IPS DF 19.7 (cell line): Measurements from ENCODE around the gene DAPK3.
"Not testable (repeated sequence)": the region's sequence is repeated elsewhere in the genome, so short reads cannot be mapped to it uniquely, and the experiment has no call there.

Source experiments
- DNase-seq: peaks from one replicate; pipeline ENCODE4 v3.0.0-alpha.2; 2013; ENCODE audit warnings: low read depth, low spot score

DAPK3 gene

GRCh38 chr19:4005436-4005835, 34.5 kb upstream of the DAPK3 start:
- not testable (repeated sequence) for DNase-seq

DNA sequence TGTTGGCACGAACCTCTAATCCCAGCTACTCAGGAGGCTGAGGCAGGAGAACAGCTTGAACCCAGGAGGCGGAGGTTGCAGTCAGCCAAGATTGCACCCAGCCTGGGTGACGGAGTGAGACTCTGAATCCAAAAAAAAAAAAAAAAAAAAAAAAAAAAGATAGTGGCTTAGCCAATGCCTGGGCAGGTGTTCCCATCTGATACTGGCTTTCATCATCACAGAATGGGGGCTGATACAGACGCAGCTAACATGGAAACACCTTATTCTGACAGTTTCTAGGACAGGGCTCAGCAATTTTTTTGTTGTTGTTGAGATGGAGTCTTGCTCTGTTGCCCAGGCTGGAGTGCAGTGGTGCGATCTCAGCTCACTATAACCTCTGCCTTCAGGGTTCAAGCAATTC, 29.9 kb upstream of the DAPK3 start:
- not testable (repeated sequence) for DNase-seq

DNA sequence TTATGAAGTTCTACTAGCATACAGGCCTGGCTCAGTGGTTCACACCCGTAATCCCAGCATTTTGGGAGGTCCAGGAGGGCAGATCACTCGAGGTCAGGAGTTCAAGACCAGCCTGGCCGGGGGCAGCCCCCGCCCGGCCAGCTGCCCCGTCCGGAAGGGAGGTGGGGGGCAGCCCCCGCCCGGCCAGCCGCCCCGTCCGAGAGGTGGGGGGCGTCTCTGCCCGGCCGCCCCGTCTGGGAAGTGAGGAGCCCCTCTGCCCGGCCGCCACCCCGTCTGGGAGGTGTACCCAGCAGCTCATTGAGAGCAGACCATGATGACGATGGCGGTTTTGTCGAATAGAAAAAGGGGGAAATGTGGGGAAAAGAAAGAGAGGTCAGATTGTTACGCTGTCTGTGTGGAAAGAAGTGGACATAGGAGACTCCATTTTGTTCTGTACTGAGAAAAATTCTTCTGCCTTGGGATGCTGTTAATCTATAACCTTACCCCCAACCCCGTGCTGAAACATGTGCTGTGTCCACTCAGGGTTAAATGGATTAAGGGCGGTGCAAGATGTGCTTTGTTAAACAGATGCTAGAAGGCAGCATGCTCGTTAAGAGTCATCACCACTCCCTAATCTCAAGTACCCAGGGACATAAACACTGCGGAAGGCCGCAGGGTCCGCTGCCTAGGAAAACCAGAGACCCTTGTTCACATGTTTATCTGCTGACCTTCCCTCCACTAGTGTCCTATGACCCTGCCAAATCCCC, 27.9 kb upstream of the DAPK3 start:
- DNase-seq, result not testable (repeated sequence)

DNA sequence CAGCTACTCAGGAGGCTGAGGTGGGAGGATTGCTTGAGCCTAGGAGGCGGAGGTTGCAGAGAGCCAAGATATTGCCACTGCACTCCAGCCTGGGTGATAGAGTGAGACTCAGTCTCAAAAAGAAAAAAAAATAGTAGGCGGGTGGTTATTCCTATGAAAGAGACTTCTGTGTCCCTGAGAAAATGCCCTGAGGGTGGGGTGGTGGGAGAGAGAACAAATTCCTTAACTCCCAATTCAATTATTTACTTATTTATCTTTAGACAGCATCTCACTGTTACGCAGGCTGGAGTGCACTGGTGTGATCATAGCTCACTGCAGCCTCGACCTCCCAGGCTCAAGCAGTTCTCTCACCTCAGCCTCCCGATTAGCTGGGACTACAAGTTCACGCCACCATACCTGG, 24.7 kb upstream of the DAPK3 start:
- no peak for DNase-seq

- no peak for DNase-seq
Measured at GRCh38 chr19:3990815-3991117, 19.9 kb upstream of the DAPK3 start.

- no peak for DNase-seq
Measured at GRCh38 chr19:3987619-3988371, 16.9 kb upstream of the DAPK3 start.

DNA sequence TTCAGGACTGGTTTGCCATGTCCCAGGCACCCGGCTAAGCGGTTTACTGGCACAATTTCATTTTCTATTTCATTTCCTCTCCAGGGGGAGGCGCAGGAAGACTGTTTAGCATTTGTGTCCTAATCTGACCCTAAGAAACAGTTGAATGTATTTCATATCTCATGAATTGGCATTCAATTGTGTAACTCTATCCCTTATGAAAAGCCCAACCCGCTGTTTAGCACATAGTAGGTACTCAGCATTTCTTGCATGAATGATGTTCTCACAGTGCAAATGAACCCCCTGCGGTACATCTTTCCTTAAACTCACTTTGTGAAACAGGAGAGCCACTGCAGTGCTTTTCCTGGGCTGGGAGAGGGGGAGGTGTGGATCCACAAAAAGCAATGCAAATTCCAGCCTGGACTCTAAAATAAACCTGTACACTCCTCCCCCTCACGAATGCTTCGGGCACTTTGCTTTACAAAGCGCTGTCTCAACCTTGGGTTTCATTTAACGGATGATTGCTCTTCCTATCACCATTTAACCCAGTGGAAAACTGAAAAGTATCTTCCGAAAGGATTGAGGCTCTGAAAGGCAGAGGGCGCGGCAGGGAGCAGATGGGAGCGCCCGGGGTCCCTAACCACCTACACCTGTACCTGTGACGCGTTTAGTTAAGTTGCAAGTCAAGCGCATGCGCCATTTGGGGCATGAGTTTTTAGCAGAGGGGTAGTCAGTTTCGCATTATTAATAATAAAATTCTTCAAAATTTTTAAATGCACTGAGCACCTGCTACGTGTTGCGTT, 15.6 kb upstream of the DAPK3 start:
- no peak for DNase-seq

DNA sequence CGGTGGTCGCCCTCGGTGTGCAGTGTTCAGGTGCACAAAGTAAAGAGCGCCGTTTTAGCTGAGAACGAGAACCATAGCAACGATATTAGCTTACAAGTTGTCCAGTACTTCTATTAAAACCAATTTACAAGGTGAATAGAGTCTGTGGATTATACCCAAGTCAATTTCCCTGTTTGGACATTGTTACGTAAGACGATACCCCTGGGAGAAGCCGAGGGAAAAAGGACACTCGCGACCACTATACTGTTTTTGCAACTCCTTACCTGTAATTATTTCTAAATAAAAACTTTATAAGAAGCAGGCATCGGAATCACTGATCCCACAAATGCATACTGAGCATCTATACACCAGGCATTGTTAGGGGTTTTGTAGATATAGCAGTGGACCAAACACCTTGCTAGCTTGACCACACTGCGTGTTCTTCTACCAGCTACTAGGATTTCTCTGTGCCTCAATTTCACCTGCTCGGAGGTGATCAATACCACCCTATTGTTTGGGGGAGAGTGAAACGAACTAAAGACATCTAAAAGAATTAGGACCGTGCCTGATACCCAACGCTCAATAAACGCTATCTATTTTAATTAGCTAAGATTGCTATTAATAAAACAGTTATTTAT, 14.9 kb upstream of the DAPK3 start:
- DNase-seq, result no peak

- DNase-seq, result no peak
Measured at GRCh38 chr19:3984908-3985642, 14.2 kb upstream of the DAPK3 start, which contains the start of gene EEF2. Gene EEF2, minus strand, starts transcription at chr19:3985463. Its CDS starts 83 bp downstream, at chr19:3985380.

GRCh38 chr19:3984584-3984907, 13.6 kb upstream of the DAPK3 start:
- no peak for DNase-seq

GRCh38 chr19:3983936-3984583, 13.2 kb upstream of the DAPK3 start:
- DNase-seq, result no peak

- DNase-seq, result no peak
Measured at GRCh38 chr19:3983542-3983914, 12.6 kb upstream of the DAPK3 start.

DNA sequence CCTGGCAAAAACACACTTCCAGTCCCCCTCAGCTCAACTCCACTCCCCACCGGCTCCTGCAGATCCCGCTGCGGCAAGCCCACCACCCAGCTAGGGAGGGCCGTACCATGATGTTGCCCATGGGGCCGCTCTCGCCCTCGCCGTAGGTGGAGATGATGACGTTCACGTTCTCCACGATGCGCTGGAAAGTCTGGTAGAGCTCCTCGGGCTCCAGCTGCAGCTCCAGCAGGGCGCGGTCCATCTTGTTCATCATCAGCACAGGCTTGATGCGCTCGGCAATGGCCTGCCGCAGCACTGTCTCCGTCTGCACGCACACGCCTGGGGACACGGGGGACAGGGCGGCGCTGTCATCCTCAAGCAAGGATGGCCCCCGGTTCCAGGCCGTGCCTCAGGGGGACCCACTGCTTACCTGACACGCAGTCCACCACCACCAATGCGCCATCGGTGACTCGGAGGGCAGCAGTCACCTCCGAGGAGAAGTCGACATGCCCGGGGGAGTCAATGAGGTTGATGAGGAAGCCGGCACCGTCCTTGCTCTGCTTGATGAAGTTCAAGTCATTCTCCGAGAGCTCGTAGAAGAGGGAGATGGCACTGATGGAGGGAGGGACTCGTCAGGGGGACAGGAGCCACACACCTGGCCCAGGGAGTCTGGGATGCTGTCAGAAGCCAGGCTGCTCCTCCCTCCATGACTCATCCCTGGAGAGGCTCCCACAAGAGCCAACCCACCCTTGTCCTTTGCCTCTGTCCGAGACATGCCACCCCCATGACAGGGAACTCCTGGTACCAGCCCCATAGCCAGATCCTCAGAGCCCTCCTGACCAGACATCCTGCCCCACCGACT, 12.0 kb upstream of the DAPK3 start:
- no peak for DNase-seq

- DNase-seq, result no peak
Measured at GRCh38 chr19:3981736-3982681, 11.1 kb upstream of the DAPK3 start.

DNA sequence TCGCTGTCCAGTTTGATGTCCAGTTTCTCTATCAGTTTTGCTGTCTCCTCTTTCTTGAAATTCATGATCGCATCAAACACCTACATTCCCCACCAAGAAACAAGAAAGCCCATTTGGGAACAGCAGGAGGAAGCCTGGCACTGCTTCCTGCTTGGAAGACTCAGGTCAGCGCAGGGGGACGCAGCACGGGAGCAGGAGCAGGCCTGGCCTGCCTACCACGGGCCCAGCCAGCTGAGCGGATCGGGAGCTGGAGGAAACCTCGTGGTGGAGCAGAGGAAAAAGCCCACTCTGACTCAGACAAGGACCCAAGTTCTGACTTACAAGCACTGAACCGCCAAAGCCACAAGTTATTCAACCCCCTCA, 10.5 kb upstream of the DAPK3 start:
- no peak for DNase-seq

- DNase-seq, result no peak
Measured at GRCh38 chr19:3980353-3981251, 9.7 kb upstream of the DAPK3 start.

- no peak for DNase-seq
Measured at GRCh38 chr19:3979674-3980352, 8.9 kb upstream of the DAPK3 start.
